Measurements from ENCODE around the gene FOXR1.
A peak's percentile ranks its signal among the peaks of the same experiment; 100 is the strongest.

The FOXR1 gene, protein sequence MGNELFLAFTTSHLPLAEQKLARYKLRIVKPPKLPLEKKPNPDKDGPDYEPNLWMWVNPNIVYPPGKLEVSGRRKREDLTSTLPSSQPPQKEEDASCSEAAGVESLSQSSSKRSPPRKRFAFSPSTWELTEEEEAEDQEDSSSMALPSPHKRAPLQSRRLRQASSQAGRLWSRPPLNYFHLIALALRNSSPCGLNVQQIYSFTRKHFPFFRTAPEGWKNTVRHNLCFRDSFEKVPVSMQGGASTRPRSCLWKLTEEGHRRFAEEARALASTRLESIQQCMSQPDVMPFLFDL

DNA sequence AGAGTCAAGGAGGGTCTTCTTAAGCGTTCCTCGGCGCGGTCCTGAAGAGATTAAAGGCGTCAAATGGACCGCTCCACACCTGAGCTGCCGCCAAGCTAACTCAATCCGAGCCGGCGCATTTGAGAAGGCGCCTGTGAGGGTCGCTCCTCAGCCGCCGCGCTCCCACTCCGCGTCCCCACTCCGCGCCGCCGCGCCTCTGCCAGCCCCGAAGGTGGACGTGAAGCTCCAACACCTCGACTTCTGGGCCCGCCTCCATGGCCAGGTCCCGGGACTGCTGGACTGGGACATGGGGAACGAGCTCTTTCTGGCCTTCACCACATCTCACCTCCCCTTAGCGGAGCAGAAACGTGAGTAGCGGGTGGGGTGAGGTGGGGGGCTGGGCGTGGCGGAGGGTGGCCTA lies at the start of gene FOXR1:
FOXR1 (plus strand) TSS at position 116 of the 400 bp plus-strand sequence; CDS start at position 287, 171 bp downstream.
- TF ChIP-seq, protein P1, sequence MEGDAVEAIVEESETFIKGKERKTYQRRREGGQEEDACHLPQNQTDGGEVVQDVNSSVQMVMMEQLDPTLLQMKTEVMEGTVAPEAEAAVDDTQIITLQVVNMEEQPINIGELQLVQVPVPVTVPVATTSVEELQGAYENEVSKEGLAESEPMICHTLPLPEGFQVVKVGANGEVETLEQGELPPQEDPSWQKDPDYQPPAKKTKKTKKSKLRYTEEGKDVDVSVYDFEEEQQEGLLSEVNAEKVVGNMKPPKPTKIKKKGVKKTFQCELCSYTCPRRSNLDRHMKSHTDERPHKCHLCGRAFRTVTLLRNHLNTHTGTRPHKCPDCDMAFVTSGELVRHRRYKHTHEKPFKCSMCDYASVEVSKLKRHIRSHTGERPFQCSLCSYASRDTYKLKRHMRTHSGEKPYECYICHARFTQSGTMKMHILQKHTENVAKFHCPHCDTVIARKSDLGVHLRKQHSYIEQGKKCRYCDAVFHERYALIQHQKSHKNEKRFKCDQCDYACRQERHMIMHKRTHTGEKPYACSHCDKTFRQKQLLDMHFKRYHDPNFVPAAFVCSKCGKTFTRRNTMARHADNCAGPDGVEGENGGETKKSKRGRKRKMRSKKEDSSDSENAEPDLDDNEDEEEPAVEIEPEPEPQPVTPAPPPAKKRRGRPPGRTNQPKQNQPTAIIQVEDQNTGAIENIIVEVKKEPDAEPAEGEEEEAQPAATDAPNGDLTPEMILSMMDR (IDR thresholded peaks at IDR 0.05; ENCODE audit: low read depth, low read length) = no peak

DNA sequence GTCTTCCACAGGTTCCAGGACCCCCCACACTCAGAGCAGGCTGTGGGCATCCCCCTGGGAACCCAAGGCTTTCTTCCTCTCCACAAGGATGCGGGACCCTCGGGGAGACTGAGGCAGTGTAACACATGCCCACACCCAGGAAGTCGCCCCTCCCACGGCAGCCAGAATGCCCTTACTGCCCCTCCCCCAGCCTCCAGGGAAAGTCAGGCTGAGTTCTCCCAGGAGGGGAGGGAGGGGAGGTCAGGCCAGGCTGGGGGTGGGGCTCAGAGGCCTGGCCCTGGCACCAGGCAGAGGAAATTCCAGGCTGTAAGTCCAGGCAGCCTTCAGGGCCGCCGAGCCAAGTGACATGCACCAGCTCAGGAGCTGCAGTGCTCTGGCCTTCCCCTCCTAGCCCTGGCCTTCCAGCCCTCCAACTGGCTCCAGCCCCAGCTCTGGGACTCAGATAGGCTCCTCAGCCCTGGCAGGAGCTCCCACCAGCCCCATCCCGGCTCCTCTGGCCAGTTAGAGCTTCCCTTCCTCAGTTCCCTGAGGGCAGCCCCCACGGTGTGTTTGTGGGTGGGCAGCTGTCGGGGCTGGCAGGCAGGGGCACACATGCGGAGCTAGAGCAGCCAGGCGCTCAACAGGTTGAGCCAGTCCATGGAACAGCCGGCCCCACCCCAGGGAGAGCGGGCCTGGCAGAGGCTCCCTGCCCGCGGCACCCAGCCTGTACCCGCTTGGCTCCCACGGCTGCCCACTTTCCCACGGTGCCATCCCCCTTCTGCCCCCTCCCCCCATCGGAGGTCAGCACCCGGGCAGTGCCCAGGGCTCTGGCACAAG lies 49.4 kb upstream of the FOXR1 start:
- peak overlapping the region; percentile 100 for H3K4me3 ChIP-seq (ENCODE audit: low read depth, low read length)
- TF ChIP-seq, protein P1 (IDR thresholded peaks at IDR 0.05; ENCODE audit: low read depth, low read length) = no peak

More for the DNA sequence above, at the start of gene FOXR1:
- H3K4me3 ChIP-seq (ENCODE audit: low read depth, low read length) = no peak within 1 kb of the TSS

DNA sequence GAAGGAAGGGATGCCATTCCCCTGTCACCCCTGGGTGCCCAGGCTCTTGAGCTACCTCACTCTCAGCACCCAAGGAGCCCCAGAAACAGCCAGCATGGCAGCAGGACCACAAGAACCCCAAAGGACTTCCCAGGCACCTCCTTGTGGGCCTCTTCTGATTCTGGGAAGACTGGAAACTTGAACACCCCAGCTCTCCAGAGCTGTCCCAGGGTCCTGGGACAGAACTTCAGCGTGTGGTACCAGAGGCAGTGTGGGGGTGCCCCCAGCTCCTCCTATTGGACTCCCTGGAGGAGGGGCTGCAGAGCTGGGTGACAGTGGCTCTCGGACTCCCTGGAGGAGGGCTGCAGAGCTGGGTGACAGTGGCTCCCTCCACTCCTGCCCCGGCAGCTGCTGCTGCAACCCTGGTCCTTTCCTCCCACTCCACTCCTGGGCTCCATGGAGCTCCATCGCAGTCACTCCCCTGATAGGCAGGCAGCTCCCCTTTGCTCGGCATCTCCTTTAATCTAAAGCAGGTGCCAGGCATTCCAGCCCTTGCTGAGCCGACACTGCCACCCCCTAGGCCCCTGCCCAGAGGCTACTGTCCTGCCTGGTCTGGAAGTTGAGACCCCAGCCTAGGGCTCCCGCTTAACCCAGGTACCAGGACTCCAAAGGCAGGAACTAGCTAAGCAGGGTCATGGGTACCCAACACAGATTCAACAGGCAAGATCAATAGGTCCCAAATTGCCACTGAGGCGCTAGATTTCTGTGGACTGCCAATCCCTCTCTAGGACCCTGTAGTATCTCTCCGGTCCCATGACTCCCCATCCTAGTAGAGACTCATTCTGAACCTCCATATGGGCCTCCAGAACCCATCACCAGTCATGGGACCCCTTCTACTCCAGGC lies 48.6 kb upstream of the FOXR1 start:
- H3K4me3 ChIP-seq (ENCODE audit: low read depth, low read length) = peak overlapping the region; percentile 100
- TF ChIP-seq, protein P1 (IDR thresholded peaks at IDR 0.05; ENCODE audit: low read depth, low read length) = no peak

DNA sequence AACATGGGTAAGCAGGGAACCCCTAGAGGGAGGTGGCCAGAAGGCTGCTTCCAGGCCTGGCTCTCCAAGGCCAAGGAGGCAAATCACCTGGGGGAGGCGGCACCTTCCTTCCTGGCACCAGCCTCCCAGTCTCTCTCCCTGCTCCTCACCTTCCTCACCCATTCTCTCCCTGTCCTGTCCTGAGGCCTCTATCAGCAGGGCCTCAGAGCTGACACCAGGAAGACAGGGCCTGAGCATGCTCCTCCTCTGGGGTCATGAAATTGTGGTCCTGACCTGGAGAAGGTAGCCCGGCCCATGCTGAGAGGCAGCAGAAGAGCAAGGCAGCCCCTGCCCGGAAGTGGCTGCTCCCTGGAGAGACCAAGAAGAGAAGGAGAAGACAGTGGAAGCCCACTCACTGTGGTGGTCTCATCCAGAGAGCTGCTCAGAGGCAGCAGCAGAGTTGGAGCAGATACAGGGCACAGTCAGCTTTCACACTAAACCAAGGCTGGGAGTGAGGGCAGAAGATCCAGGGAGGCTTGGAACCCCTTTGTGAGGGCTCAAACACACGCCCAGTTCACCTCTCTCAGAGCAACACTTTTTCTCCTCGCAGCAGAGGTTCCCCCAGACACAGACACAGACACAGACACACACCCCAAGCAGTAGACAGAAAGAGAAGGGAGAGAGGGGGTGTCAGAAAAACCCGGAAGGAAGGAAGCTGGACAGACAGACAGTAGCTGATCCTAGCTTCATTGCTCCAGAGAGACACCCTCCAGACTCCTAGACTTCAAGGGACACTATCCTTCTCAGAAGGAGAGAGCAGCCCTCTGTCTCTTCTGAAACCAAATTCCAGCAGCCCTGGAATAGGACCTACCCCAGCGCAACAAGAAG lies 47.6 kb upstream of the FOXR1 start:
- peak overlapping the region; percentile 100 for H3K4me3 ChIP-seq (ENCODE audit: low read depth, low read length)
- TF ChIP-seq, protein P1 (IDR thresholded peaks at IDR 0.05; ENCODE audit: low read depth, low read length) = no peak

DNA sequence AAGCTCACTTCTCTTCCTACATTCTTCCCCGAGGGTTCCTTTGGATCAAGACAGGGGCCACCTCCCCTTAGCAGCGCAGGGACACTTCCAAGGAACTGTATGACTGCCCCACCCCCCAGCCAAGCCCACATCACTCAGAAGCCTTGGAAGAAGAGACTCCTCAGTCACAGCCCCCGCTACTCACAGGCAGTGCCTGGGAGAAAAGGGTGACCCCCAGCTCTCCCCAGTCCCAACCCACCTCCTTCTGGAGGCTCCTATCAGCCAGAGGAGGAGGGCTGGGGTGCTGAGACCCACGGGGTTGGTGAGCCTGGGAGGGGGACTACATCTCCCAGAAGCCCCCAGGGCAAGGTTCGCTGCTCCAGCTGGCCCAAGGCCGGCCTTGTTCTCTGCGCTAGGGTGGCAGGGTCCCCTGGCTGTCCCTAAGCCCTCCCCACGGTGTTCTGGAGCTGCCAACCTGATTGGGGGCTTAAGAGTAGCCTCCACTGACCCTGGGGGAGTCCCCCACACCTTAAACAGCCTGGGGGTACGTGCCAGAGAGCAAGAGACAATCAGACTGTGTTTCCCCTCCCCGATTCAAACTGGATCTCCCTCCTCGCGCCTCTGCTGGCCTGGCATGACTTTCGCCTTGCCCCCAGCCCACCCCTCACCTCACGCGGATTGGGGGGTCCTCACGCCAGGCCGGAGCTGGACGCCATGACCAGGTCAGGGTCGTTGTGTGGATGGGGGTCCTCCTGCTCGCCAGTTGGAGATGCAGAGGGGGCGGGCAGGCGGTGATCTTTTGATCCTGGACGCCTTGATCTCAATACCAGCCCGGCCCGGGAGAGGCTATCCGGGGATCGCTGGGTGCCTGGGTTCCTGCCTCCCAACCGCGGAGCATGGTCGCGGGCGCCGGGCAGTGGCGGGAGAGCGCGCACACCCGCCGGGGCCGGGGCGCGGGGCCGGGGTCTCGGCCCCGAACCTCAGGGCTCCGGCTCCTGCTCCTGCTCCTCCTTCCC lies 46.7 kb upstream of the FOXR1 start:
- peak overlapping the region; percentile 100 for H3K4me3 ChIP-seq (ENCODE audit: low read depth, low read length)
- TF ChIP-seq, protein P1 (IDR thresholded peaks at IDR 0.05; ENCODE audit: low read depth, low read length) = no peak
